RCC 7860 (cell line): ENCODE results near the gene EPHA4.

Experiments
- DNase-seq: peaks from one replicate; pipeline ENCODE4 v3.0.0-alpha.2; 2015; ENCODE audit warnings: low spot score
- FAIRE-seq: peaks from 2 replicates; lab custom pipeline; 2012; peaks lifted over from hg19 to GRCh38; lab: Jason Lieb, UNC

EPHA4 gene

GRCh38 chr2:221482666-221483455, 89.2 kb downstream of the EPHA4 start:
- DNase-seq, result no peak
- FAIRE-seq, result no peak

- FAIRE-seq (no peak), DNase-seq (no peak)
These were observed 91.3 kb downstream of the EPHA4 start for GRCh38 chr2:221480821-221481220.

GRCh38 chr2:221480163-221480562, 91.9 kb downstream of the EPHA4 start:
- DNase-seq, result no peak
- no peak for FAIRE-seq

GRCh38 chr2:221478485-221478863, 93.6 kb downstream of the EPHA4 start:
- DNase-seq (no peak), FAIRE-seq (no peak)

GRCh38 chr2:221477714-221478484, 94.2 kb downstream of the EPHA4 start:
- DNase-seq (no peak), FAIRE-seq (no peak)

GRCh38 chr2:221476195-221476594, 95.9 kb downstream of the EPHA4 start:
- FAIRE-seq (no peak), DNase-seq (no peak)

GRCh38 chr2:221473451-221473850, 98.7 kb downstream of the EPHA4 start:
- FAIRE-seq (no peak), DNase-seq (no peak)

GRCh38 chr2:221468317-221468716, 103.8 kb downstream of the EPHA4 start:
- DNase-seq (no peak), FAIRE-seq (no peak)

- DNase-seq (no peak), FAIRE-seq (no peak)
These were observed 104.5 kb downstream of the EPHA4 start for GRCh38 chr2:221467610-221468009.

GRCh38 chr2:221466744-221467143, 105.4 kb downstream of the EPHA4 start:
- DNase-seq (no peak), FAIRE-seq (no peak)

- FAIRE-seq, result peak; percentile 21
- DNase-seq, result peak; percentile 45
These were observed 106.3 kb downstream of the EPHA4 start for GRCh38 chr2:221465776-221466175.

GRCh38 chr2:221464971-221465370, 107.1 kb downstream of the EPHA4 start:
- DNase-seq, result no peak
- FAIRE-seq, result no peak

- FAIRE-seq (no peak), DNase-seq (no peak)
These were observed 108.7 kb downstream of the EPHA4 start for GRCh38 chr2:221463241-221463896.

GRCh38 chr2:221461901-221462300, 110.2 kb downstream of the EPHA4 start:
- FAIRE-seq (no peak), DNase-seq (no peak)

- FAIRE-seq (no peak), DNase-seq (no peak)
These were observed 112.0 kb downstream of the EPHA4 start for GRCh38 chr2:221460136-221460535.

GRCh38 chr2:221458578-221458977, 113.5 kb downstream of the EPHA4 start:
- no peak for DNase-seq
- FAIRE-seq, result no peak

- no peak for FAIRE-seq
- no peak for DNase-seq
These were observed 116.9 kb downstream of the EPHA4 start for GRCh38 chr2:221455214-221455613.

- FAIRE-seq, result no peak
- no peak for DNase-seq
These were observed 117.5 kb downstream of the EPHA4 start for GRCh38 chr2:221454459-221455105.

GRCh38 chr2:221451862-221452788, 120.0 kb downstream of the EPHA4 start:
- no peak for FAIRE-seq
- no peak for DNase-seq

- FAIRE-seq (no peak), DNase-seq (no peak)
These were observed 121.8 kb downstream of the EPHA4 start for GRCh38 chr2:221450280-221450679.
